HepG2 (cell line): ENCODE measurements around the gene CCDC9B. TPM values are rescaled to one million over a fixed set of nuclear protein-coding genes. Genes with fewer than 3 reads are reported as not detected.

ENCODE experiments used
- ATAC-seq: fragments of 200-7000 bp; cut with Tn5 transposase; 3 replicates; pipeline ENCODE4 v1.9.1; 2020; ENCODE audit warnings: mild to moderate bottlenecking, moderate library complexity
- BruUV-seq: library from RNA; stranded (reverse); fragments of 400-500 nt; replicated peaks from 2 replicates; lab custom pipeline; 2021; lab: Mats Ljungman, UMichigan
- CTCF ChIA-PET: fragments of 300-600 bp; formaldehyde crosslinking; extraction: SDS; loops from one replicate; lab custom pipeline; 2021; ENCODE audit warnings: low total read pairs, inconsistent platforms, low intra/inter-chr PET ratio; lab: Yijun Ruan, JAX
- POLR2A ChIA-PET: fragments of 350-600 bp; sonication (Branson Sonifier 250); formaldehyde crosslinking; loops from one replicate; lab custom pipeline; 2020; ENCODE audit warnings: antibody characterized with exemption, inconsistent platforms; lab: Yijun Ruan, JAX
- DNase-seq: peaks from one replicate; pipeline ENCODE4 v3.0.0-alpha.2; 2015; ENCODE audit warnings: low spot score
- FAIRE-seq: peaks from 3 replicates; lab custom pipeline; 2011; peaks lifted over from hg19 to GRCh38; lab: Jason Lieb, UNC
- H2AFZ ChIP-seq: one replicate; pipeline ENCODE4 v1.6.1; 2011; ENCODE audit warnings: low read length, inconsistent platforms
- H3K27ac ChIP-seq: fragments of 300-600 bp; 3 replicates; pipeline ENCODE4 v1.8.0; 2011; ENCODE audit warnings: mixed run types, mild to moderate bottlenecking, mixed read lengths, low read length, inconsistent platforms; ENCODE audit not compliant: insufficient read depth; ENCODE audit errors: extremely low read length
- H3K27me3 ChIP-seq, 2 experiments: fragments of 200-600 bp in 1 of 2; 2 replicates in 1 of 2; 3 replicates in 1 of 2; pipeline versions ENCODE4 v1.6.0 to v1.8.0; 2011; ENCODE audit warnings: low read length in 2 of 2, mild to moderate bottlenecking in 2 of 2, moderate library complexity in 2 of 2, inconsistent platforms in 1 of 2; ENCODE audit not compliant: insufficient read depth in 2 of 2, control insufficient read depth in 1 of 2
- H3K36me3 ChIP-seq, 2 experiments: fragments of 200-600 bp in 1 of 2; replicated peaks in 1 of 2; 2 replicates in 1 of 2; 3 replicates in 1 of 2; pipeline versions ENCODE4 v1.5.1 to v1.8.0; 2011; ENCODE audit warnings: low read length in 2 of 2, inconsistent platforms in 1 of 2; ENCODE audit not compliant: insufficient read depth in 2 of 2, control insufficient read depth in 1 of 2
- H3K4me1 ChIP-seq: 2 replicates; pipeline ENCODE4 v1.5.1; 2012; ENCODE audit warnings: low read length, inconsistent platforms; ENCODE audit not compliant: insufficient read depth
- H3K4me2 ChIP-seq: 2 replicates; pipeline ENCODE4 v1.6.0; 2011; ENCODE audit warnings: low read depth, low read length, inconsistent platforms
- H3K4me3 ChIP-seq, 3 experiments: fragments of 200-600 bp in 1 of 3; sonication (generic), shearing (Covaris generic) in 1 of 3; replicated peaks in 1 of 3; 2 replicates each; pipeline ENCODE4 v1.5.1; 2011 to 2016; ENCODE audit warnings: low read length in 3 of 3, inconsistent platforms in 2 of 3, low read depth in 2 of 3, mild to moderate bottlenecking in 2 of 3, control low read depth in 1 of 3, mixed read lengths in 1 of 3; ENCODE audit not compliant: insufficient read depth in 1 of 3
- H3K79me2 ChIP-seq: one replicate; pipeline ENCODE4 v1.6.1; 2011; ENCODE audit warnings: low read length, inconsistent platforms; ENCODE audit not compliant: insufficient read depth
- H3K9ac ChIP-seq: 2 replicates; pipeline ENCODE4 v1.6.0; 2011; ENCODE audit warnings: mild to moderate bottlenecking, low read depth, low read length, inconsistent platforms; ENCODE audit not compliant: insufficient read depth
- H3K9me3 ChIP-seq: 2 replicates; pipeline ENCODE4 v1.5.1; 2012; ENCODE audit warnings: mild to moderate bottlenecking, low read length
- H4K20me1 ChIP-seq: 2 replicates; pipeline ENCODE4 v1.6.0; 2011; ENCODE audit warnings: inconsistent platforms, mild to moderate bottlenecking, low read length, moderate library complexity; ENCODE audit not compliant: insufficient read depth
- AGO1 ChIP-seq: fragments of 200-400 bp; formaldehyde crosslinking; IDR thresholded peaks from 2 replicates; pipeline ENCODE4 v1.6.1; 2017; ENCODE audit warnings: mild to moderate bottlenecking, low read depth, low read length, moderate library complexity; ENCODE audit not compliant: poor library complexity, severe bottlenecking
- ERF ChIP-seq: IDR thresholded peaks from 2 replicates; pipeline ENCODE4 v1.6.1; 2018; ENCODE audit warnings: missing biosample characterization, missing genetic modification reagents
- FOXJ3 ChIP-seq: sonication (generic); formaldehyde crosslinking; IDR thresholded peaks from 2 replicates; pipeline ENCODE4 v1.4.0; 2020; ENCODE audit warnings: missing genetic modification reagents, mild to moderate bottlenecking, borderline replicate concordance
- KDM2A ChIP-seq: sonication (generic); formaldehyde crosslinking; IDR thresholded peaks from 2 replicates; pipeline ENCODE4 v1.4.0; 2020; ENCODE audit warnings: low read depth, missing genetic modification reagents, borderline replicate concordance
- MLLT10 ChIP-seq: sonication (generic); formaldehyde crosslinking; IDR thresholded peaks from 2 replicates; pipeline ENCODE4 v1.4.0; 2020; ENCODE audit warnings: missing genetic modification reagents
- MYC ChIP-seq: sonication (generic); formaldehyde crosslinking; IDR thresholded peaks from 2 replicates; pipeline ENCODE4 v1.9.0; 2021; ENCODE audit warnings: missing genetic modification reagents, borderline replicate concordance
- MYNN ChIP-seq: sonication (generic); formaldehyde crosslinking; IDR thresholded peaks from 2 replicates; pipeline ENCODE4 v1.4.0; 2020; ENCODE audit warnings: mild to moderate bottlenecking, low read depth, missing genetic modification reagents
- NFYC ChIP-seq: IDR thresholded peaks from 2 replicates; pipeline ENCODE4 v1.6.1; 2016; ENCODE audit warnings: missing genetic modification reagents, missing compliant biosample characterization
- NONO ChIP-seq, 2 experiments: fragments of 450-650 bp in 1 of 2; sonication (generic) in 1 of 2; formaldehyde crosslinking in 1 of 2; IDR thresholded peaks in 1 of 2; conservative IDR thresholded peaks in 1 of 2; 2 replicates each; pipeline versions ENCODE4 v1.6.1 to v1.8.0; 2017 to 2022; ENCODE audit warnings: mild to moderate bottlenecking in 1 of 2, missing genetic modification reagents in 1 of 2, moderate library complexity in 1 of 2
- SALL1 ChIP-seq: sonication (generic); formaldehyde crosslinking; IDR thresholded peaks from 2 replicates; pipeline ENCODE4 v1.8.0; 2022; ENCODE audit warnings: mild to moderate bottlenecking, missing genetic modification reagents
- SOX5 ChIP-seq: IDR thresholded peaks from 2 replicates; pipeline ENCODE4 v1.6.1; 2016; ENCODE audit warnings: borderline replicate concordance
- ZNF660 ChIP-seq: sonication (generic); formaldehyde crosslinking; IDR thresholded peaks from 2 replicates; pipeline ENCODE4 v1.5.1; 2020; ENCODE audit warnings: mild to moderate bottlenecking, low read depth, missing genetic modification reagents, borderline replicate concordance
- ZSCAN30 ChIP-seq: sonication (generic); formaldehyde crosslinking; IDR thresholded peaks from 2 replicates; pipeline ENCODE4 v1.5.0; 2020; ENCODE audit warnings: mild to moderate bottlenecking, missing genetic modification reagents
- WGBS: methylation state at CpG from one replicate; pipeline ENCODE4 v1.1.6; 2017; ENCODE audit warnings: low lambda C conversion rate; 5-methylcytosine and 5-hydroxymethylcytosine counted together
- in situ Hi-C: cut with HindIII; loops from 2 replicates; pipeline ENCODE4 v1.10.0; 2017; ENCODE audit warnings: low pct_unique_long_range_greater_than_20kb; ENCODE audit not compliant: extremely low pct_ligation_motif_present
- intact Hi-C: fragments of 100-400 bp; cut with micrococcal nuclease; formaldehyde crosslinking; loops from one replicate; pipeline ENCODE4 v1.10.0; 2022; ENCODE audit not compliant: unreplicated experiment
- polyA plus RNA-seq, 8 experiments: library from polyadenylated mRNA; depleted of rRNA in 3 of 8; stranded (reverse) in 7 of 8; unstranded in 1 of 8; fragments of >200 nt; fragmentation: Illumina TruSeq in 4 of 8; extraction: Trizol in 4 of 8; gene quantifications; 2 replicates each; pipeline versions ENCODE4 v1.2.1 to v1.2.3, GENCODE V29; 2011 to 2016; ENCODE audit warnings: low read depth in 4 of 8, missing spikeins in 1 of 8, mixed read lengths in 1 of 8; ENCODE audit not compliant: insufficient read depth in 1 of 8
- total RNA-seq, 5 experiments: library from RNA; depleted of rRNA; stranded (reverse); fragments of >200 nt; fragmentation: Illumina TruSeq; extraction: Trizol; gene quantifications; 2 replicates each; pipeline ENCODE4 v1.2.3, GENCODE V29; 2016; ENCODE audit warnings: low read depth in 1 of 5
- TF ChIP-seq, protein P1 (sequence below): sonication (generic); formaldehyde crosslinking; IDR thresholded peaks from 2 replicates; pipeline ENCODE4 v1.5.0; 2020; ENCODE audit warnings: mild to moderate bottlenecking, missing genetic modification reagents
- TF ChIP-seq, protein P2 (sequence below): sonication (generic); formaldehyde crosslinking; conservative IDR thresholded peaks from 2 replicates; pipeline ENCODE4 v1.8.0; 2022; ENCODE audit warnings: mild to moderate bottlenecking, moderate library complexity, missing genetic modification reagents
- TF ChIP-seq, protein P3 (sequence below): sonication (generic); formaldehyde crosslinking; IDR thresholded peaks from 2 replicates; pipeline ENCODE4 v1.9.0; 2021; ENCODE audit warnings: missing genetic modification reagents, mild to moderate bottlenecking, borderline replicate concordance
- TF ChIP-seq, protein P4 (sequence below): sonication (generic); formaldehyde crosslinking; IDR thresholded peaks from 2 replicates; pipeline ENCODE4 v1.4.0; 2020; ENCODE audit warnings: missing genetic modification reagents

Gene CCDC9B
- total and polyA plus RNA-seq, 2 of the 13 experiments (the other 11 are each of a cell fraction or from before 2014, with no cell fraction given), result 0.98 to 1.6 TPM

DNA sequence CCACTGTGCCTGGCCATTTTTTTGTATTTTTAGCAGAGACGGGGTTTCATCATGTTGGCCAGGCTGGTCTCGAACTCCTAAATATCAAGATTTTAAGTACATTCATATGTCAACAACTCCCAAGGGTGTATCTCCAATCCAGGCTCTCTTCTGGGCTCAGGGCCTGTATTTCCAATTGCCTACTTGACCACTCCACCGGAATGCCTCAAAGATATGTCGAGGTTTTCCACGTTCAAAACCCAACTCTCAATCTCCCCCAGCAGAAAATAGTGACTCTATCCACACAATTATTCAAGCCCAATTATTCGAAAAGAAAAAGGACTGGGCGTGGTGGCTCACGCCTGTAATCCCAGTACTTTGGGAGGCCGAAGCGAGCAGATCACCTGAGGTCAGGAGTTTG lies 39.9 kb upstream of the CCDC9B start:
- intact Hi-C loops (no loop called here), in situ Hi-C loops (no loop called here)
- WGBS, result 92% methylated on average over 10 of the region's 10 CpGs
- CTCF ChIA-PET, result no interaction called here
- no peak for FAIRE-seq
- TF ChIP-seq, protein P1, sequence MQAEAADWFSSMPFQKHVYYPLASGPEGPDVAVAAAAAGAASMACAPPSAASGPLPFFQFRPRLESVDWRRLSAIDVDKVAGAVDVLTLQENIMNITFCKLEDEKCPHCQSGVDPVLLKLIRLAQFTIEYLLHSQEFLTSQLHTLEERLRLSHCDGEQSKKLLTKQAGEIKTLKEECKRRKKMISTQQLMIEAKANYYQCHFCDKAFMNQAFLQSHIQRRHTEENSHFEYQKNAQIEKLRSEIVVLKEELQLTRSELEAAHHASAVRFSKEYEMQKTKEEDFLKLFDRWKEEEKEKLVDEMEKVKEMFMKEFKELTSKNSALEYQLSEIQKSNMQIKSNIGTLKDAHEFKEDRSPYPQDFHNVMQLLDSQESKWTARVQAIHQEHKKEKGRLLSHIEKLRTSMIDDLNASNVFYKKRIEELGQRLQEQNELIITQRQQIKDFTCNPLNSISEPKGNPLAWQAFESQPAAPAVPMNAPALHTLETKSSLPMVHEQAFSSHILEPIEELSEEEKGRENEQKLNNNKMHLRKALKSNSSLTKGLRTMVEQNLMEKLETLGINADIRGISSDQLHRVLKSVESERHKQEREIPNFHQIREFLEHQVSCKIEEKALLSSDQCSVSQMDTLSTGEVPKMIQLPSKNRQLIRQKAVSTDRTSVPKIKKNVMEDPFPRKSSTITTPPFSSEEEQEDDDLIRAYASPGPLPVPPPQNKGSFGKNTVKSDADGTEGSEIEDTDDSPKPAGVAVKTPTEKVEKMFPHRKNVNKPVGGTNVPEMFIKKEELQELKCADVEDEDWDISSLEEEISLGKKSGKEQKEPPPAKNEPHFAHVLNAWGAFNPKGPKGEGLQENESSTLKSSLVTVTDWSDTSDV (CRISPR knock-in tag), result no peak
- TF ChIP-seq SALL1 (CRISPR knock-in tag), result no peak
- no peak for TF ChIP-seq ERF (CRISPR knock-in tag)
- TF ChIP-seq MLLT10 (CRISPR knock-in tag), result no peak
- no peak for TF ChIP-seq MYC
- no peak for TF ChIP-seq AGO1
- TF ChIP-seq ZSCAN30, result no peak
- TF ChIP-seq FOXJ3 (CRISPR knock-in tag), result no peak
- TF ChIP-seq SOX5 (CRISPR knock-in tag), result no peak
- TF ChIP-seq KDM2A, result no peak
- TF ChIP-seq NONO (IDR thresholded peaks at IDR 0.05), result no peak
- no peak for TF ChIP-seq NONO (CRISPR knock-in tag; conservative IDR thresholded peaks at IDR 0.05)
- TF ChIP-seq, protein P2, sequence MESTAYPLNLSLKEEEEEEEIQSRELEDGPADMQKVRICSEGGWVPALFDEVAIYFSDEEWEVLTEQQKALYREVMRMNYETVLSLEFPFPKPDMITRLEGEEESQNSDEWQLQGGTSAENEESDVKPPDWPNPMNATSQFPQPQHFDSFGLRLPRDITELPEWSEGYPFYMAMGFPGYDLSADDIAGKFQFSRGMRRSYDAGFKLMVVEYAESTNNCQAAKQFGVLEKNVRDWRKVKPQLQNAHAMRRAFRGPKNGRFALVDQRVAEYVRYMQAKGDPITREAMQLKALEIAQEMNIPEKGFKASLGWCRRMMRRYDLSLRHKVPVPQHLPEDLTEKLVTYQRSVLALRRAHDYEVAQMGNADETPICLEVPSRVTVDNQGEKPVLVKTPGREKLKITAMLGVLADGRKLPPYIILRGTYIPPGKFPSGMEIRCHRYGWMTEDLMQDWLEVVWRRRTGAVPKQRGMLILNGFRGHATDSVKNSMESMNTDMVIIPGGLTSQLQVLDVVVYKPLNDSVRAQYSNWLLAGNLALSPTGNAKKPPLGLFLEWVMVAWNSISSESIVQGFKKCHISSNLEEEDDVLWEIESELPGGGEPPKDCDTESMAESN (CRISPR knock-in tag), result no peak
- TF ChIP-seq, protein P3, sequence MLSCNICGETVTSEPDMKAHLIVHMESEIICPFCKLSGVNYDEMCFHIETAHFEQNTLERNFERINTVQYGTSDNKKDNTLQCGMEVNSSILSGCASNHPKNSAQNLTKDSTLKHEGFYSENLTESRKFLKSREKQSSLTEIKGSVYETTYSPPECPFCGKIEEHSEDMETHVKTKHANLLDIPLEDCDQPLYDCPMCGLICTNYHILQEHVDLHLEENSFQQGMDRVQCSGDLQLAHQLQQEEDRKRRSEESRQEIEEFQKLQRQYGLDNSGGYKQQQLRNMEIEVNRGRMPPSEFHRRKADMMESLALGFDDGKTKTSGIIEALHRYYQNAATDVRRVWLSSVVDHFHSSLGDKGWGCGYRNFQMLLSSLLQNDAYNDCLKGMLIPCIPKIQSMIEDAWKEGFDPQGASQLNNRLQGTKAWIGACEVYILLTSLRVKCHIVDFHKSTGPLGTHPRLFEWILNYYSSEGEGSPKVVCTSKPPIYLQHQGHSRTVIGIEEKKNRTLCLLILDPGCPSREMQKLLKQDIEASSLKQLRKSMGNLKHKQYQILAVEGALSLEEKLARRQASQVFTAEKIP (CRISPR knock-in tag), result no peak
- no peak for TF ChIP-seq MYNN (CRISPR knock-in tag)
- TF ChIP-seq ZNF660 (CRISPR knock-in tag), result no peak
- TF ChIP-seq NFYC (CRISPR knock-in tag), result no peak
- TF ChIP-seq, protein P4, sequence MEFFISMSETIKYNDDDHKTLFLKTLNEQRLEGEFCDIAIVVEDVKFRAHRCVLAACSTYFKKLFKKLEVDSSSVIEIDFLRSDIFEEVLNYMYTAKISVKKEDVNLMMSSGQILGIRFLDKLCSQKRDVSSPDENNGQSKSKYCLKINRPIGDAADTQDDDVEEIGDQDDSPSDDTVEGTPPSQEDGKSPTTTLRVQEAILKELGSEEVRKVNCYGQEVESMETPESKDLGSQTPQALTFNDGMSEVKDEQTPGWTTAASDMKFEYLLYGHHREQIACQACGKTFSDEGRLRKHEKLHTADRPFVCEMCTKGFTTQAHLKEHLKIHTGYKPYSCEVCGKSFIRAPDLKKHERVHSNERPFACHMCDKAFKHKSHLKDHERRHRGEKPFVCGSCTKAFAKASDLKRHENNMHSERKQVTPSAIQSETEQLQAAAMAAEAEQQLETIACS, result no peak
- no peaks in the 10 kb centered on the region for H4K20me1 ChIP-seq
- POLR2A ChIA-PET, result interaction anchor here (2.5 kb wide), 1 partner anchor 25 kb away, joined by 19 read pairs; the partner anchor contains the start of gene IVD
- no peak overlapping the region for H3K27ac ChIP-seq
- BruUV-seq, result no TSS peak
- H3K4me2 ChIP-seq, result no peak overlapping the region
- H3K9me3 ChIP-seq, result no peaks in the 10 kb centered on the region
- peaks cover 26% of the 10 kb centered on the region for H3K79me2 ChIP-seq
- no peaks in the 10 kb centered on the region; a peak in 2 of 5 replicates for H3K27me3 ChIP-seq
- DNase-seq, result no peak
- H3K36me3 ChIP-seq, result peaks cover 0 to 2% of the 10 kb centered on the region in 2 experiments; a peak in 1 of 5 replicates
- H3K4me3 ChIP-seq, result no peak overlapping the region
- H3K9ac ChIP-seq, result no peak overlapping the region
- H2AFZ ChIP-seq, result no peak overlapping the region
- ATAC-seq, result no peak
- H3K4me1 ChIP-seq, result peaks cover 40% of the 10 kb centered on the region
